Nephron (organoid): ENCODE measurements around the gene PPP3CA.

Experiments used
- H3K27ac Mint-ChIP-seq, 3 experiments: 2 replicates each; pipeline ENCODE4 v1.8.0; 2020; ENCODE audit warnings: mixed read lengths in 3 of 3, mild to moderate bottlenecking in 2 of 3, moderate library complexity in 1 of 3
- H3K27me3 Mint-ChIP-seq: 2 replicates; pipeline ENCODE4 v1.8.0; 2021; ENCODE audit warnings: low read depth, mild to moderate bottlenecking, moderate library complexity, mixed read lengths
- H3K36me3 Mint-ChIP-seq: 2 replicates; pipeline ENCODE4 v1.8.0; 2020; ENCODE audit warnings: low read depth, mixed read lengths
- H3K4me1 Mint-ChIP-seq: 2 replicates; pipeline ENCODE4 v1.8.0; 2020; ENCODE audit warnings: mixed read lengths
- H3K4me3 Mint-ChIP-seq, 3 experiments: 2 replicates each; pipeline ENCODE4 v1.8.0; 2020; ENCODE audit warnings: mild to moderate bottlenecking in 3 of 3, mixed read lengths in 3 of 3, moderate library complexity in 2 of 3
- H3K9me3 Mint-ChIP-seq: 2 replicates; pipeline ENCODE4 v1.8.0; 2020; ENCODE audit warnings: mixed read lengths
- CTCF ChIP-seq, 3 experiments: fragments of 200-600 bp; sonication (generic); IDR thresholded peaks; one replicate each; pipeline ENCODE4 v1.5.0; 2021; ENCODE audit warnings: antibody characterized with exemption in 3 of 3; ENCODE audit not compliant: unreplicated experiment in 3 of 3

PPP3CA gene

DNA sequence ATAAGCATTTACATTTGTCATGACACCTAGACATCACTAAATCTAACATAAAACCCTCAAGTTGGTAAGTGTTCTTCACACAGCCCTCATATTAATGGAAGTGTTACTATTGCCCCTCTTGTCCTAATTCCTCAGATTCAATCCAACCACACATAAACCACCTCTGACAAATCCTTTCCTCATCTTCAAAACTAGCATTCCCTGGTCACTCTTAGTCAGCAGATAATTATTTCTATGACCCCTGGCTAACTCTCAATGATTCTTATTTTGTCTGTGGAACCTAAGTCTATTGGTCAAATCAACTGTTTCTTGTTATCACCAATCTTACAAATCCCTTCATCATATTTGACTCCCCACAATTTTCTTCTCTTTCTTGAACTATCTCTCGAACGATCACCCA lies 168.6 kb downstream of the PPP3CA start:
- Mint-ChIP-seq H3K36me3 (peaks cover 23% of the 10 kb centered on the region), H3K4me3 (no peak overlapping the region)
- TF ChIP-seq CTCF (IDR thresholded peaks at IDR 0.05; ENCODE audit: unreplicated experiment in 3 of 3), result no peak

DNA sequence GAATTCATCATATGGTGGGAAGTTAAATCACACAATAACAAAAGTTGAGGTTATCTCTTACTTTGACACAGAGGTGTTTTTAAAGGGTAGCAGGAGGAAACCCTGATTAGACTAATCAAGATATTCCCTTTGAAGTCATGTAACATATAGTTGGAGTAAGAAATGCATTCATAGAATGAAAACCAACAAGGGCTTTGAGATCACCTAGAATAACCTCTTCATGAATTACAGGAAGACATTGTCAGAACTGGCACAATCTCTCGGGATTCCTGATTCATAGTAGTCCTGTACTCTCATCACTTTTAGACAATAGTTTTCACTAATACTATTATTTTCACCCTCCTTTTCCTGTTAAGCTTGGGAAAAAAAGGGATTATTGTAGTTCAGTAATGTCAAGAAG lies 170.2 kb downstream of the PPP3CA start:
- Mint-ChIP-seq H3K36me3 (peaks cover 8% of the 10 kb centered on the region), H3K9me3 (peaks cover 5% of the 10 kb centered on the region), H3K4me1 (peaks cover 15% of the 10 kb centered on the region), H3K27ac (no peak overlapping the region), H3K27me3 (no peaks in the 10 kb centered on the region), H3K4me3 (no peak overlapping the region)
- TF ChIP-seq CTCF (IDR thresholded peaks at IDR 0.05; ENCODE audit: unreplicated experiment in 3 of 3), result no peak

More for the DNA sequence above, 168.6 kb downstream of the PPP3CA start:
- Mint-ChIP-seq H3K27me3 (no peaks in the 10 kb centered on the region), H3K9me3 (peaks cover 13% of the 10 kb centered on the region), H3K27ac (no peak overlapping the region), H3K4me1 (peaks cover 15% of the 10 kb centered on the region)

DNA sequence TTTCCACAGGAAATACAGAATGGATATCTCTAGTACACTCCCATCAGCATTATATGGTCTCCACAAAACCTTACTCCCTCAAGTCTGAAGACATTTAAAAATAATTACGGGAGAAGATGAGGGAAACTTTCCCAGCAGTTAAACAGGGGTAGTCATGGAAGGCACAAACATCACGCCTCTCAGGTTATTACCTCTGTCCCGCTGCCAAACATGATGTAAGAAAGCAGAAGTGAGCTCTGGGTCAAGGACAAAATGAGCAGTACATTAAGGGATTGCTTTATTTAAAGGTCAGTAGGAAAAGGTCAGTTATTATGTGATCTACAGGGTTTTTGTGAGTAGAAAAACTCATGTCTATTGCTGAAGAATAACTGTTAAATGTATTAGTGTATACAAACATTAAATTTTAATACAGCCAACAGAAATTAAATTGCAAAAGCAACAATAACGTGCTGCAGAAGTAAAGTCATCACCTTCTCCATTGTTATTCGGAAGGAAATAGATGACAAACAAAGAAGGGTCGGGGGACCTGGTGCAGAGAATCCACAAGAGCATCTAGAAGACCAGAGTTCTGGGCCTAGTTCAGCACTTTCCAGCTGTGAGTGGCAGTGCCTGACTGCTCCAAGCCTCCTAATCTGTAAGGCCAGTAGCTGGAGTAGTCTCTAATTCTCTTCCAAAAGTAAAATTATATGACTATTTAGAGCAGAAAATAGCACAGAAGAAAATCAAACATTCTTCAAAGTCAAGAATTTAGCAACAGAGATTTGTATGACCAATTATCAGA lies 171.2 kb downstream of the PPP3CA start:
- Mint-ChIP-seq H3K27ac (peak overlapping the region in 2 of 3 experiments; percentile 41 to 50), H3K27me3 (no peaks in the 10 kb centered on the region), H3K36me3 (no peaks in the 10 kb centered on the region), H3K9me3 (no peaks in the 10 kb centered on the region), H3K4me1 (peaks cover 15% of the 10 kb centered on the region), H3K4me3 (no peak overlapping the region)
- TF ChIP-seq CTCF (IDR thresholded peaks at IDR 0.05; ENCODE audit: unreplicated experiment in 3 of 3), result no peak

- no peak overlapping the region for H3K27ac Mint-ChIP-seq
- H3K36me3 Mint-ChIP-seq, result no peaks in the 10 kb centered on the region
- H3K9me3 Mint-ChIP-seq, result no peaks in the 10 kb centered on the region
- TF ChIP-seq CTCF (IDR thresholded peaks at IDR 0.05; ENCODE audit: unreplicated experiment in 3 of 3), result no peak
- no peak overlapping the region for H3K4me3 Mint-ChIP-seq
- H3K27me3 Mint-ChIP-seq, result no peaks in the 10 kb centered on the region
- H3K4me1 Mint-ChIP-seq, result peaks cover 15% of the 10 kb centered on the region
Observed at GRCh38 chr4:101174679-101175345, 172.5 kb downstream of the PPP3CA start.

DNA sequence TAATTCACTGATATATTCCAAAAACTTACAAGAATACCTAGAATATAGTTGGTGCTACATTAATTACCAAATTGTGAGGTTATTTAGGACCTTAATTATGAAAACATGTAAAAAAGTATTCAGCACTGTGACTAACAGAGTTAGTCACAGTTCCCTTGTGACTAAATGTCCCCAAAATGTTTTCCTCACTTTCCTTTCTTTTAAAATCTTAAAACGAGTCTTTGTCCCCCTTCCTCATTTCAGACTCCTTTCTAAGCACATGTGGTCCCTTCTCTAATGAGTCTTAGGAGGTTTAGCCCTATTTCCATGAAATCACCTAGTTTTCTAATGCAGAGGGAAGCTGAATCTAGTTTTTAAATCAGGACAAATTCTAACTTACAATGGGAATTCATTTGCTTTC lies 175.0 kb downstream of the PPP3CA start:
- Mint-ChIP-seq H3K36me3 (no peaks in the 10 kb centered on the region), H3K4me3 (no peak overlapping the region), H3K27me3 (no peaks in the 10 kb centered on the region), H3K27ac (no peak overlapping the region), H3K9me3 (no peaks in the 10 kb centered on the region), H3K4me1 (peaks cover 15% of the 10 kb centered on the region)
- no peak for TF ChIP-seq CTCF (IDR thresholded peaks at IDR 0.05; ENCODE audit: unreplicated experiment in 3 of 3)
